SIG-M5 treated with dmso at 0.1 percent for 504 hours (cell line): ENCODE results near the gene VEGFB.
"Not testable (repeated sequence)": the region's sequence is repeated elsewhere in the genome, so short reads cannot be mapped to it uniquely, and the experiment has no call there.

ENCODE experiments used
- DNase-seq: peaks from one replicate; lab custom pipeline; 2025; ENCODE audit not compliant: unreplicated experiment; lab: John Stamatoyannopoulos, UW

The VEGFB gene

DNA sequence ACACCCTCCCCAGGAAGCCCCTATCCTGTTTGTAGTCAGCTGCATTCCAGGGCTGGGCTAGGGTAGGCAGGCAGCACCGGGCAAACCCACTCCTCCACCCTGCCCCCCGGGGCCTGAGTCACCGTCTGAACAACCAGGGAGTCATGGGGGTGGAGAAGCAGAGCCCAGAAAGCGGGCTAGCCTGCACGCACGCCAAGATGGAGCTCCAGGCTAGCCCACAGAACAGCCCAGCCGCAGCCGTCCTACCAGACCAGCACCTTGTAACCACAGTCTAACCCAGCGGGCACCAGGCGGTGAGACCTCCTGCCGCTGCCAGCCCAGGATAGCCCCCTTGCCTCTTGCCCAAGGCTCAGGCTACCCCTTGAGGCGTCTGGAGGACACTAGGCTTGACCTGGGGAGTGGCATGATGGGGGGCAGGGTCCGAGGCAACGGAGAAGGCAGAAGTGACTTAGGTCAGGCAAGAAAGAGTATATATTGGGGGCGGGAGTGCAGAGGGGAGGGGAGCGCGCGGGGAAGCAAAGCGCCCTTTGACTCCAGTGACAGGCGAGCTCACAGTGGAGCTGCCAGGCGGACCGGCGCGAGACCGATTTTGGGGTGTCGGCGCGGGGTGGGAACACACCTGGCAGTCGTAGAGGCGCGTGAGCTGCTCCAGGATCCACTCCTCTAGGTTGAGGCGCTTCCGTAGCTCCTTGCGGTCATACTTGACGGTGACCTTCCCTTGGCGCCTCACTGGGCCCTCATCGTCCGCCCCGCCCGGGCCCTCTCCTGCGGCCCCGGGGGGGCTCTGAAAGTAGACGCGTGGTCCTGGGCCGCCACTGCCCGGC lies 11.6 kb downstream of the VEGFB start:
- DNase-seq, result peak; percentile 60

DNA sequence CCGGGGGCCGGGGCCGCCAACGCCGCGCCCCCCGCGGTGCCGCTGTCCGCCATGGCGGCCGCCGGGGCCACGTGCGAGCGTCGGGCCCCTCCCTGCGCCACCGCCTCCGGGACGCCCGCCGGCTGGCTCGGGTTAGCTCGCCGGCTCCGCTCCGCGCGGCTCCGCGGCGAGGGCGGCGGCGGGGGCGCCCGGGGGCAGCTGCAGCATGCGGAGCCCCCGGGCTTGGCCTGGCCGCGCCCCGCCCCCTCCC lies 12.2 kb downstream of the VEGFB start:
- DNase-seq, result not testable (repeated sequence)

DNA sequence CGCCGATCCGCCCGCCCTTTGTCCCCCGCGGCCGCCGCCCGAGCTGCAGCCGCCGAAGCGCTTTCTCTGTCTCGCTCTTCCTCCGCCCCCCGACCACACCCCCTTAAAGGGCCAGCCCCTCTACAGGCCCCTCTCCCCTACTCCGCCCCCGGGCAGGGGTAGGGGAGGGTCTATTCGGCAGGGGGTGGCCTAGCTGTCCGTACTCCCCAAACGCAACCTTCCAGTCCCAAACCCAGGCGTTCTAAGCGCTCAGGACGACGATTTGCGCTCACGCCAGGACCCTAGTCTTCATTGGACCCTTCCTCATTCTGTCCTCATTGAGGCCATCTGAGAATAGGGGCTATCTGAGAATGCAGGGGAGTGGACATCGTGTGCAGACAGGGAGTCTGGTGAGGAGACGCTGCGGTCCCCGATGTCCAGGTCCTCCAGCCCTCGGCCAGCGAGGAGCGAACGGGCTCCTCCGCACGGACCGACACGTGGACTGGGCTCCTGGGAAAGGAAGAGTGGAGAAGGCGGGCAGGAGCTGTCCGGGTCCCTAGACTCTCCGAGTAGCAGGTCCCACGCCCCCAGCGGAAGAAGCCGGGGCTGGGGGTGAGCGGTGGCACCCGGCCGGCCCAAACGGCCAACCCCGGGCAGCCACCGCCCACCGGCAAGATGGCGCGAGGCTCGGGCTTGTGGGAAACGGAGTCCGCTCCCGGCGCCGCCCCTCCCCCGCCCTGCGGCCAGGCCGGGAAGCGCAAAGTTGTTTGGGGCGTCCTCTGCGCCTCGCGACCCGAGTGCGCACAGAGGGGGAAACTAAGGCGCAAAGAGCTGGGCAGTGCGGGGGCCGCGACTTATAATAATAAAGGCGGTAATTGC lies 12.7 kb downstream of the VEGFB start, which contains the start of gene PPP1R14B:
Gene PPP1R14B (minus strand): TSS at position 73 of the 858 bp plus-strand sequence. CDS start 270 bp downstream, outside the sequence.
- DNase-seq, result peak; percentile 80

DNA sequence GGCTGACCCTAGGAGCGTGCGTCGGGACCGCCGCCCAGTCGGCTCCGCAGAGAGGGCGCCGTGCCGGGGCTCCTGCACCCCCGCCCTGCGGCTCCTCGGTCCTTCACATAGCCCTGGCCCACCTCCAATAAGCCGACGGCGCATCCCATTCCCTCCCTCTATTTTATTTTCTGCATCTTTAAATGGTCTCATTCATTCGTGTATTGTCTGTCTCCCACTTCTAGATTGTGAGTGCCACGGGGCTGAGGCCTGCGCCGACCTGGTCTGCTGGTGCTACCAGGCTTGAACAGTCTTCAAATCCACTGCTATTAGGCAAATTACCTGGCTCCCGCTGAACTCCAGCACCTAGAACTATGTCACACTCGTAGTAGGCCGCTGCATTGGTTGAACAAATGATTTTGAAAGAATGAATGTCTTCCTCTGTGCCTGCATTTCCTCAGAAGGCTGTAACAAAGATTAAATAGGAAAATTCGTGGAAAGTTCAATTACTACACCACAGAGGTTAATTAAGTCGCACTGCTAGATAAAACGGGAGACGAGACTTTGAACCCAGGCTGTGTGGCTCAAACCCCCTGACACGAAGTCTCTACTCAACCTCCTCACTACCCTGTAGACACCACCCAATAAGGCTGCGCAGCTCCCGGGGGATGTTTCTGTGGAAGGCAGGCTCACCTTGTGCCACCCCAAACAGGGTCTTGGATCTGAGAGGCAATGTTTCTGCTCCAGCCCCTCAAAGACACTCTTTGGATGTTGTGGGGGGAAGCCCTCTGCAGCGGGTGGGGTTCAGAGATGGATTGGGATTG lies 13.5 kb downstream of the VEGFB start:
- no peak for DNase-seq

DNA sequence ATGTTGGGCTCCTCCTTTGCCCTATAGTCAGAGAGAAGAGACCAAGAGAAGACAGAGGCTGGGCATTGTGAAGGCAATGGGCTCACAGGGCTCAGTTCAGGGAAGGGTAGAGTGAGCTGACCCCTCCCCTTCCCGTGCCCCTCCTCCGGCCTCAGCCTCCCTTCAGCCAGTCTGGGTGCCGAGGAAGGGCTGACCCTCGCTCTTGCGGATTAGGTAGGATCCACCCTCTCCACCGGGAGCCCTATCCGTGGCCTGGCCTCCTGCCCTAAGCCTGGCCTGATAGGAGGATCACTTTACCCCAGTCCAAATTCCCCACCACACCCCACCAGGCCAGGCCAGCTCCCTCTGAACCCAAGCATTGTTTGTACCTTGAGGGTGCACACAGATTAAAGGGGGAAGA lies 14.2 kb downstream of the VEGFB start:
- no peak for DNase-seq

DNA sequence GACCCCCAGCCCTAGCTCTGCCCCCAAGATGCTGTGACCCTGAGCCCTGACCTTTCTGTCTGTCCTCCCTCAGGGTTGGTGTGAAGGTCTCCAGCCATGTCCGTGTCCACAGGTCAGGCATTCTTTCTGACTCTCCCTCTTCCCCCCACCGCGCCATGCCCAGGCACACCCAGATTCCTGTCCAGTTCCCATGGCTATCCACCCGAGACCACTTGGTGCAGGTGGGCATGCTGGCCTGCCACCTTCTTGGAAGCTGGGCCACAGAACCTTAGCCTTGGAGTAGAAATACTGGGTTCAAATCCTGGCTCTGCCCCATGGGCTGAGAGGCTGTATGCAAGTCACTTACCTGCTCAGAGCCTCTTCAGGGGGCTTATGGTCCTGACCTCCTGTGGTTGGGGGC lies 14.7 kb downstream of the VEGFB start:
- no peak for DNase-seq

DNA sequence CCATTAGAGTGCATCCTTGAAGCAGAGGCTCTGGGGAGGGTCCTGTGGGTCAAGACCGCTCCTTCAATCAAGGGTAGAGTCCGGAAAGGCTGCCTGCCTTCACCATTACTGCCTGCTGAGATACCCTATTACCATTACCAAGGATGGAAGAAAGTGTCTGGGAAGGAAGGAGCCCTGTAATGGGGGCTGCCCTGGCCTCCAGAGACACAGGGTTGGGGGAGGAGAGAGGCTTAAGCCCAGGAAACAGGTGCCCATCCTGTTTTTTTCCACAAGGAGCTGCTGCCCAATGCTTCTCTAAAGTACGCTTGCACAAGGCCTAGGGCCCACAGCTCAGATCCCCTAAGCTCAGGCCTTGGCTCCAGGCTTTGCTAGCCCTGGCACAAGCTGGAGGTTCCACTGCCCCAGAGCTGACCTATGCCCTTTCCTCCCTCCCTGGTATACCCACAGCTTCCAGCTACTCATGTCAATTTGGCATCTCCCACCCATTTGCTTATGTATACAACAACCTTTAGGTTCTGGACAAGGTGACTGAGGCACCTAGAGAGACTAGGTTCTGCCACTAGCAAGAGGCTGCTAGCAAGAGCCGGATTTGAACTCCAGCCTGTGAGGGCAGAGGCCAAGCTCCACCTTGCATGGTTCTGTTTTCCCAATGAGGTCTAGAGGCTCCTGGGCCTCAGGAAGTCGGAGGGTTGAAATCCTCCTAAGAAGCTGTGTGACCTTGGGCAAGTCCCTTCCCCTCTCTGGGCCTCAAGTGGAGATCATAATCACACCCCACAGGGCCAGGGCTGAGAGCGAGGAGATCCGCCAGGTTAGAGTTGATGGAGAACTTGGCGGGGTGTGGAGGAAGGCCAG lies 15.4 kb downstream of the VEGFB start:
- no peak for DNase-seq

DNA sequence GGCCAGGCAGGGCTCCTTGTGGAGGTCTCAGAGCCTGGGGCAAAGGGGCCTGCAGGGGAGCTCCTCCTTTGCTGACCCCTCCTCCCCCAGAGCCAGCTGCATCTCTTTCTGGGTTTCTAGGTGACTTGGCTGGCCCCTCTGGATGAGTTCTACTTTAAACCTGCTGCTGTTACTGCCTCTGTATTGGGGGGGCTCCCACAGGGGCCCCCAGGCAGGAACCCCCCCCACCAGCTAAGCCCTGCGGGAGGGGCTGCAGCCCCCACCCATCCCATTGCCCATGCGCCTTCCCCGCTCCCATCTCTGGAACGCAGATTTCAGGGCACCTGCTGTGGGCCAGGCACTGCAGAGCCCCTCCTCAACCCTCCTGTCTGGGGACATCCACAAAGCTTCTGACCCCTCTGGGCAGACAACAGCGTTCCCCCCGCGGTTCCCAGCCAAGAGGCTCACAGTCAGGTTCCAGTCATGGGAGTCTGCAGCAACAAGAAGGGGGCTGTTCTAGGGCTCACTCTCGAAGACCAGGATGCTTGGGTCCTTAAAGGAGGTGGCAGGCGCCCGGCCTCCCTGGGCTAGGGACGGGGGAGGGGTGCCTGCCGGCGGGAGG lies 16.1 kb downstream of the VEGFB start:
- no peak for DNase-seq

DNA sequence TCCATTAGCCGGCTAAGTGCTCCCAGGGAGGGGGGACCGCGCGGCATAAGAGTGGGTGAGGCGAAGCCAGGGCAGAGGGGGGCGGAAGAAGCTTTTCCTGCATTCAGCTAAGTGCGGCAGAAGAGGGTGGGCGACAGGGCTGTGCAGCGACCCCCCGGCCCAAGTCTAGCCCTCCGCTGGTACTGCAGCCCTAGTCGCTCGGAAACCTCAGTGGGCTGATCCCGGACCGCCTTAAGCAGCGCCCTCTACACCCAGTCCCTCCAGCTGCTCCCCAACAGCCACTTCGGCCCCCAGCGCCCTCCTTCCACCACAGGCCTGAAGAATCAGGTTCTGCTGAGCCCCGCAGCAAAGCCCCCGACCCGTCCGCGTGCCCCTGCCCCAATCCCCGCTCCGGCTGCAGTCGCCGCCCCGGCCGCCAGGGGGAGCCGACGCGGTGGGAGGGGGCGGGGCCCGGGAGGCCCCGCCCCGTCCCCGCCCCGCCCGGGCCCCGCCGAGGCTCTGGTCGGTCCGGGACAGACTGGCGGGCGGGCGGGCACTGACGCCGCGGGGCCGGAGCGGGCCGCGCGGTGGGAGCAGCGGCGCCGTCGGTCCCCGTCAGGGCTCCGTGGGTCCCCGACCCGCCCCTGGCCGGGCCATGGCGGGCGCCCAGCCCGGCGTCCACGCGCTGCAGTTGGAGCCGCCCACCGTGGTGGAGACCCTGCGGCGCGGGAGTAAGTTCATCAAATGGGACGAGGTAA lies 16.8 kb downstream of the VEGFB start, which contains the start of gene PLCB3:
Gene PLCB3 (plus strand): TSS at position 515 of the 737 bp plus-strand sequence. CDS start 120 bp downstream, at position 635.
- DNase-seq, result no peak

DNA sequence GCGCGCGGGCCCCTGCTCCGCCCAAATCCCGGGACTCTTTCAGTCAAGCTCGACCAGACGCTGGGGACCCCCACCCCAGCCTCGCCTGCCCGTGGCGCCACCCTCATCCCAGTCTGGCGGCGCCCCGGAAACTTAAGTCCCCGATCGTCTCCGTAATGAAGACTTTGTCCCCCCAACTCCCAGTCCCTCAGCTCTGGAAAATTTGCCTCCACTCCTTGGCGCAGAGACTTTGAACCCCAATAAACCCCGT lies 17.3 kb downstream of the VEGFB start:
- DNase-seq, result no peak

DNA sequence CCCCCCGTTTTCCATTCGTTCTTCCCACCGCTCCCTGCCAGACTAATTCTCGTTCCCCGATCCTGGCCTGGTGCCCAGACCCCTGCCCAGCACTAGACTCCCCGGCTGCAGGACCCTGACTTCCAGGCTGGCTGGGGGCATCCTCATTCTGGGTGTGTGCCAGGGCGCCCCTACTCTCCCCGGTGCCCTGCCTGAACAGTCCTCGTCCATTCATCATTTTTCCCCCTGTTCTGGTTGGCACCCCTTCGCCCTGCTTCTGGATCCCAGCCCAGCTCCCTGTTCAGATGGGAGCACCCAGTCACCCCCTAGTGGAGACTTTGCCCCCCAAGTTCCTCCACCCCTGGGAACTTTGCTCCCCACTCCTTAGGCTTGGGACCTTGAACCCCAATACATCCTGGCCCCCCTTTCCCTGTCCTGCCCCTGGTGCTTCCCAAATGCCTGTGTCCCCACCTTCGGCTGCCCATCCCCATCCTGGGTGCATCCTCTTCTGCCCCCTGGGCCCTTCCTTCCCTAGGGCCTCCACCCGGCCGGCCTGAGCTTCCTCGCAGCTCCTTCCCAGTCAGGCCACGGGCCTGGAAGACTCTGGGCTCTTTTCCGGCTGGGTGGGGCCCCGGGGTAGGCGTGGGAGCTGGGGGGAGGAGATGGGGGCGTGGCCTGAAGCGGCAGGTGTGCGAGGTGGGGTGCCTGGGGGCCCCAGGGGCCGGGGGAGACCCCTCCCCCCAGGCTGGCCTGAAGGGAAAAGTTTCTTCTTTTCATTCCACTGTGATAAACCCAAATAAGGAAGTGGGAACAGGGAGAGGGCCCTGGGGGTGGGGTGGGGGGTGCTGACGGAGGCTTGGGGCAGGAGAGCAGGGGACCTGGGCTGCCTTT lies 17.9 kb downstream of the VEGFB start:
- DNase-seq, result peak; percentile 15

DNA sequence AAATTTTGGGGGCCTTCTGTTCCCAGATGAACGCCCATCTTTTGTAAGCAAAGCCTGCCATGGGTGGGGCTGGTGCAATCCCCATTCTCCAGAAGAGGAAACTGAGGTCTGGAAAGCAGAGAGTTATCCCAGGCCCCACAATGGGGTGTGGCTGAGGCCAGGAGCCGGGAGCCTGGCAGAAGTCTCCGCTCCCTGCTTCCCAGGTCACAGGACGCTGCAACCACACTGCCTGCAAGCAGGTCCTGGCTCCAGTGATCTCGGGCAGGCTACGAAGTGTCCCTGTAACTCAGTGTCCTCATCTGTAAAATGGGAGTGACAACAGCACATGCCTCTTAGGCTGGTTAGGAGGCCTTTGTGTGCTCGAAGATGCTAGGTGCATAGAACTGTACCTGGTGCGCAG lies 18.7 kb downstream of the VEGFB start:
- DNase-seq, result no peak

DNA sequence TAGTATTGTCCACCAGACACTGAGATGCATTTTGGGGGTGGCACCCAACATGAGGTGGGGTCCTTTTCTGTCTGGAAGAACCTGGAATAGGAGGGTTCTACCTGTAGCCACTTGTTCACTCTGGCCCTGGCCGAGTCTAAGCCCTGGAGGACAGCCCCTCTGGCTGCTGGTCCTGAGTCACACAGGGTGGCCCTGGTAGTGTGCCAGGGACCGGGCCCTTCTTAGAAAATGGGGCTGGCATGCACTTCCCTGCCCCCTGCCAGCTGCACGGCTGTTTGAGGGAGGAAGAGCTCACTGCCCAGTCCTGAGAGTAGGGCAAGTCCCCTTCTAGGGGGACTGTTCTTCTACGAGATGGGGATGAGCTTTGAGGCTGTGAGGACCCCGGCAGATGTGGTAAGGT lies 19.1 kb downstream of the VEGFB start:
- no peak for DNase-seq

DNA sequence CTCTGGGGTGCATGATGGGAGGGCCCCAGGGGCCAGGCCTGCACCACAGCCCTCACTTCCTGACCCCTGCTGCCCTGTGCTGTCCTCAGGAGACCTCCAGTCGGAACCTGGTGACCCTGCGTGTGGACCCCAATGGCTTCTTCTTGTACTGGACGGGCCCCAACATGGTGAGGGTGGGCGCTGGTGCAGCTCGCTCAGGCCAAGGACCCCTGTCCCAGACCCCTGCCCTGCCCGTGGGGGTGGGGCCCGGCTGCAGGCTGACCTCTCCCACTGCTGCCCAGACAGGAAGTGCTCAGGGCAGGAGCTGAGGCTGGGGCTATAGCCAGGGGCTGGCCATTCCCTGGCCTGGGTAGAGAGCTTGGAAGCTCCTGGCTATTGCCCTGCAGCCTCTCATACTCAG lies 19.9 kb downstream of the VEGFB start:
- no peak for DNase-seq

DNA sequence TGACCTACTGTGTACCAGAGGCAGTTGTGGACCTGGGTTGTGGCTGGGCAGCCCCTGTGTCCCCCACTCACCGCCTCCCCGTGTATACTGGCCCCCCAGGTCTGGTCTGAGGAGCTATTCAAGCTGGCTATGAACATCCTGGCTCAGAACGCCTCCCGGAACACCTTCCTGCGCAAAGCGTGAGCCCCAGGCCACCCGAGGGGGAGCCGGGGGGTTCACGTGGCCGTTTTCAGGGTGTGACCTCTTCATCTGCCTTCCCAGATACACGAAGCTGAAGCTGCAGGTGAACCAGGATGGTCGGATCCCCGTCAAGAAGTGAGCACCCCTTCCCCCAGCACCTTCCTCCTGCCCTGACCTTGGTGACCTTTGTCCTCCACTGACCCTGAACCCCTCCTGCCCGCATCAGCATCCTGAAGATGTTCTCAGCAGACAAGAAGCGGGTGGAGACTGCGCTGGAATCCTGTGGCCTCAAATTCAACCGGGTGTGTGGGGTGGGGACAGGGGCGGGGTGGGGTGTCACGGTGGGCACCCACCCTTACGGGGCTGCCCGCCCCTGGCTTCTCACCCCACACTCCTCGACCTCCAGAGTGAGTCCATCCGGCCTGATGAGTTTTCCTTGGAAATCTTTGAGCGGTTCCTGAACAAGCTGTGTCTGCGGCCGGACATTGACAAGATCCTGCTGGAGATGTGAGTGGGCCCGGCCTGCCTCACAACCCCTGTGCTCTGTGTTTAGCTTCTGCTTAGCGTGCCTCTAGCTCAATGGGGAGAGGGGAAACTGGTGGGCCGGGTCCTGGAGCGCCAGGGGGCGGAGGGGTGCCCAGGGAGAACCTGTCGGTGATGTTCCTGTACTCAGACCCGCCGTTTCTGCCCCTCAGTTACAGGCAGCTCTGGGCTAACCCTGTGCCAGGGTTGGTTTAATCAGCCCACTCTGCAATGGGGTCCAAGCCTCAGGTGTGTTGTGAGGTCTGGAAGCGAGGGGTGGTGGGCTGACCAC lies 21.0 kb downstream of the VEGFB start:
- no peak for DNase-seq

DNA sequence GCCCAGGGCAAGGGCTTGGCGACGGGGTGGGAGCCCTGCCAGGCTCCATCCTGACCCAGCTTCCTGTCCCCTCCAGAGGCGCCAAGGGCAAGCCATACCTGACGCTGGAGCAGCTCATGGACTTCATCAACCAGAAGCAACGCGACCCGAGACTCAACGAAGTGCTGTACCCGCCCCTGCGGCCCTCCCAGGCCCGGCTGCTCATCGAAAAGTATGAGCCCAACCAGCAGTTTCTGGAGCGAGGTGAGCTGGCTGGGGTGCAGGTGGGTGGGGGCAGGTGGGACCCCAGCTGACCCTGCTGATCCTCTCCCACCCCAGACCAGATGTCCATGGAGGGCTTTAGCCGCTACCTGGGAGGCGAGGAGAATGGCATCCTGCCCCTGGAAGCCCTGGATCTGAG lies 21.9 kb downstream of the VEGFB start:
- DNase-seq, result no peak

DNA sequence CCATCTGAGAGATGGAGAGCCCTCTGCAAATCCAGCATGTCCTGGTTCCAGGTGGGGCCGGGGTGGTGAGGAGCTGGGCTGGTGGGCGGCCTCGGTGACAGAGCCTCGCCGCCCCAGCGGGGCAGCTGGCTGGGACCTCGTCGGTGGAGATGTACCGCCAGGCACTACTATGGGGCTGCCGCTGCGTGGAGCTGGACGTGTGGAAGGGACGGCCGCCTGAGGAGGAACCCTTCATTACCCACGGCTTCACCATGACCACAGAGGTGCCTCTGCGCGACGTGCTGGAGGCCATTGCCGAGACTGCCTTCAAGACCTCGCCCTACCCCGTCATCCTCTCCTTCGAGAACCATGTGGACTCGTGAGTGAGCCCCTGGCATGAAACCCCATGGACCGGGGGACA lies 24.0 kb downstream of the VEGFB start:
- DNase-seq, result no peak
